KBM-7 (cell line): Measurements from ENCODE around the gene SPARC.
"Not testable (repeated sequence)": the region's sequence is repeated elsewhere in the genome, so short reads cannot be mapped to it uniquely, and the experiment has no call there.

Experiments
- DNase-seq: peaks from one replicate; pipeline ENCODE4 v3.0.0-alpha.2; 2015
- in situ Hi-C: fragments of 300-500 bp; cut with MboI; formaldehyde crosslinking; loops from 2 replicates; pipeline ENCODE4 v1.14.3; 2020; ENCODE audit warnings: low sequenced_read_pairs, low pct_unique_long_range_greater_than_20kb, mixed read lengths

The SPARC gene

GRCh38 chr5:151703780-151704179 lies 17.1 kb upstream of the SPARC start:
- in situ Hi-C loops: no loop called here
- no peak for DNase-seq

- no peak for DNase-seq
- in situ Hi-C loops: no loop called here
Observed at GRCh38 chr5:151703227-151703626, 16.5 kb upstream of the SPARC start.

- DNase-seq: no peak
- in situ Hi-C loops: no loop called here
Observed at GRCh38 chr5:151700820-151701219, 14.1 kb upstream of the SPARC start.

GRCh38 chr5:151700296-151700695 lies 13.6 kb upstream of the SPARC start:
- no peak for DNase-seq
- in situ Hi-C loops: no loop called here

GRCh38 chr5:151699071-151699901 lies 12.6 kb upstream of the SPARC start:
- in situ Hi-C loops: no loop called here
- DNase-seq: no peak

GRCh38 chr5:151698081-151698480 lies 11.4 kb upstream of the SPARC start:
- in situ Hi-C loops, DNase-seq: not testable (repeated sequence)

- no peak for DNase-seq
- in situ Hi-C loops: no loop called here
Observed at GRCh38 chr5:151697452-151697851, 10.7 kb upstream of the SPARC start.

- DNase-seq: no peak
- in situ Hi-C loops: no loop called here
Observed at GRCh38 chr5:151696470-151697061, 9.9 kb upstream of the SPARC start.

GRCh38 chr5:151695464-151695863 lies 8.7 kb upstream of the SPARC start:
- DNase-seq: no peak
- in situ Hi-C loops: no loop called here

- DNase-seq: no peak
- in situ Hi-C loops: no loop called here
Observed at GRCh38 chr5:151694035-151694485, 7.3 kb upstream of the SPARC start.

GRCh38 chr5:151692312-151692711 lies 5.6 kb upstream of the SPARC start:
- in situ Hi-C loops: no loop called here
- DNase-seq: no peak

GRCh38 chr5:151691706-151692105 lies 5.0 kb upstream of the SPARC start:
- in situ Hi-C loops: no loop called here
- no peak for DNase-seq

GRCh38 chr5:151689591-151689990 lies 2.9 kb upstream of the SPARC start:
- DNase-seq, in situ Hi-C loops: not testable (repeated sequence)

- no peak for DNase-seq
- in situ Hi-C loops: no loop called here
Observed at GRCh38 chr5:151688436-151688835, 1.7 kb upstream of the SPARC start.

- no peak for DNase-seq
- in situ Hi-C loops: no loop called here
Observed at GRCh38 chr5:151685749-151686673, 704 bp downstream of the SPARC start.

GRCh38 chr5:151684690-151685361 lies 1.9 kb downstream of the SPARC start:
- in situ Hi-C loops: no loop called here
- DNase-seq: peak; percentile 6

GRCh38 chr5:151683986-151684588 lies 2.6 kb downstream of the SPARC start:
- DNase-seq: no peak
- in situ Hi-C loops: no loop called here

GRCh38 chr5:151683444-151683843 lies 3.3 kb downstream of the SPARC start:
- no peak for DNase-seq
- in situ Hi-C loops: no loop called here
